Measurements from ENCODE around the gene STAM. TPM values are rescaled to one million over a fixed set of nuclear protein-coding genes. Genes with fewer than 3 reads are reported as not detected.
"Not testable (repeated sequence)": the region's sequence is repeated elsewhere in the genome, so short reads cannot be mapped to it uniquely, and the experiment has no call there.

The STAM gene
- total RNA-seq = 18.0 TPM
- long read RNA-seq, transcript STAM-202 (14 exons, 2,972 nt) = major isoform, 42 of 49 reads
- long read RNA-seq, partial matches to known transcripts = 3 of 49 reads
- long read RNA-seq, other reads (novel, unspliced or antisense) = 4 of 49 reads

GRCh38 chr10:17643755-17644484, at the start of gene STAM:
Gene STAM (plus strand): TSS chr10:17644151. CDS start chr10:17644340, 189 bp downstream.
- DNase-seq (peak; percentile 95), ATAC-seq (ENCODE audit: poor library complexity) (peak; percentile 96)
- intact Hi-C loops (cut with DNase I) = no loop called here

- DNase-seq (no peak), ATAC-seq (ENCODE audit: poor library complexity) (no peak)
- intact Hi-C loops (cut with DNase I) = no loop called here
Observed at GRCh38 chr10:17597386-17597785, 46.6 kb upstream of the STAM start.

- no peak for DNase-seq
- intact Hi-C loops (cut with DNase I) = no loop called here
- ATAC-seq (ENCODE audit: poor library complexity) = no peak
Observed at GRCh38 chr10:17599089-17599488, 44.9 kb upstream of the STAM start.

- intact Hi-C loops (cut with DNase I) = loop anchor here (2.0 to 5.0 kb wide), 2 partner anchors 137 to 231 kb away; no protein-coding TSS in a partner anchor
- DNase-seq = no peak
- ATAC-seq (ENCODE audit: poor library complexity) = no peak
Observed at GRCh38 chr10:17605936-17606335, 38.0 kb upstream of the STAM start.

- intact Hi-C loops (cut with DNase I) = loop anchor here (2.0 to 5.0 kb wide), 2 partner anchors 136 to 231 kb away; no protein-coding TSS in a partner anchor
- DNase-seq (no peak), ATAC-seq (ENCODE audit: poor library complexity) (no peak)
Observed at GRCh38 chr10:17606547-17607040, 37.4 kb upstream of the STAM start.

- ATAC-seq (ENCODE audit: poor library complexity) (no peak), DNase-seq (no peak)
- intact Hi-C loops (cut with DNase I) = loop anchor here (2.0 to 5.0 kb wide), 2 partner anchors 136 to 230 kb away; no protein-coding TSS in a partner anchor
Observed at GRCh38 chr10:17607060-17607459, 36.9 kb upstream of the STAM start.

- DNase-seq (no peak), ATAC-seq (ENCODE audit: poor library complexity) (peak; percentile 83)
- intact Hi-C loops (cut with DNase I) = loop anchor here (2.0 to 5.0 kb wide), 2 partner anchors 135 to 230 kb away; no protein-coding TSS in a partner anchor
Observed at GRCh38 chr10:17607603-17608332, 36.2 kb upstream of the STAM start.

GRCh38 chr10:17609523-17610079, 34.4 kb upstream of the STAM start:
- ATAC-seq (ENCODE audit: poor library complexity) (no peak), DNase-seq (no peak)
- intact Hi-C loops (cut with DNase I) = loop anchor here (5.0 kb wide), 1 partner anchor 228 kb away; no protein-coding TSS in a partner anchor

GRCh38 chr10:17616403-17617030, 27.4 kb upstream of the STAM start:
- intact Hi-C loops (cut with DNase I) = no loop called here
- DNase-seq (peak; percentile 89), ATAC-seq (ENCODE audit: poor library complexity) (peak; percentile 90)

GRCh38 chr10:17617031-17617911, 26.7 kb upstream of the STAM start, which contains the start of gene HACD1:
Gene HACD1 (minus strand): TSS chr10:17617374. CDS start chr10:17617339, 35 bp downstream.
- intact Hi-C loops (cut with DNase I) = no loop called here
- peak; percentile 80 for DNase-seq
- peak; percentile 90 for ATAC-seq (ENCODE audit: poor library complexity)

- DNase-seq (no peak), ATAC-seq (ENCODE audit: poor library complexity) (no peak)
- intact Hi-C loops (cut with DNase I) = no loop called here
Observed at GRCh38 chr10:17622061-17622460, 21.9 kb upstream of the STAM start.

- DNase-seq (no peak), ATAC-seq (ENCODE audit: poor library complexity) (peak; percentile 29)
- intact Hi-C loops (cut with DNase I) = no loop called here
Observed at GRCh38 chr10:17624996-17625395, 19.0 kb upstream of the STAM start.

GRCh38 chr10:17626656-17627055, 17.3 kb upstream of the STAM start:
- DNase-seq (no peak), ATAC-seq (ENCODE audit: poor library complexity) (no peak)
- intact Hi-C loops (cut with DNase I) = no loop called here

- intact Hi-C loops (cut with DNase I); DNase-seq; ATAC-seq (ENCODE audit: poor library complexity): not testable (repeated sequence)
Observed at GRCh38 chr10:17632590-17632989, 11.4 kb upstream of the STAM start.

GRCh38 chr10:17633353-17633752, 10.6 kb upstream of the STAM start:
- ATAC-seq (ENCODE audit: poor library complexity) (no peak), DNase-seq (no peak)
- intact Hi-C loops (cut with DNase I) = no loop called here

- intact Hi-C loops (cut with DNase I) = no loop called here
- ATAC-seq (ENCODE audit: poor library complexity) (no peak), DNase-seq (no peak)
Observed at GRCh38 chr10:17637869-17638268, 6.1 kb upstream of the STAM start.

- DNase-seq = no peak
- intact Hi-C loops (cut with DNase I) = no loop called here
- no peak for ATAC-seq (ENCODE audit: poor library complexity)
Observed at GRCh38 chr10:17640331-17640816, 3.6 kb upstream of the STAM start.

Data from Right ventricle myocardium superior (tissue), 1 donor.